PFSK-1 (cell line): ENCODE data around the gene INPP5D.

ENCODE experiments used
- FOXP2 ChIP-seq: optimal IDR thresholded peaks from 2 replicates; pipeline ENCODE3; 2011; ENCODE audit warnings: borderline replicate concordance, control low read depth, inconsistent platforms; ENCODE audit not compliant: insufficient read depth; ENCODE audit errors: extremely low read length, extremely low read depth
- POLR2AphosphoS5 ChIP-seq: IDR thresholded peaks from 2 replicates; pipeline ENCODE4 v1.6.1; 2012; ENCODE audit warnings: low read depth, mild to moderate bottlenecking, control low read depth, low read length, moderate library complexity
- REST ChIP-seq, 2 experiments: IDR thresholded peaks; 2 replicates each; pipeline versions ENCODE4 v1.6.1 to v1.8.0; 2011 to 2012; ENCODE audit warnings: low read depth in 2 of 2, low read length in 2 of 2, control low read depth in 1 of 2, inconsistent platforms in 1 of 2, mild to moderate bottlenecking in 1 of 2, moderate library complexity in 1 of 2; ENCODE audit not compliant: insufficient read depth in 1 of 2
- SIN3A ChIP-seq: IDR thresholded peaks from 2 replicates; pipeline ENCODE4 v1.6.1; 2012; ENCODE audit warnings: mild to moderate bottlenecking, low read length, moderate library complexity, borderline replicate concordance; ENCODE audit not compliant: insufficient read depth
- TAF1 ChIP-seq: IDR thresholded peaks from 2 replicates; pipeline ENCODE4 v1.6.1; 2012; ENCODE audit warnings: low read length, control low read depth, borderline replicate concordance; ENCODE audit not compliant: insufficient read depth

The INPP5D gene

GRCh38 chr2:233082222-233082930 is 22.2 kb downstream of the INPP5D start:
- no peak for TF ChIP-seq TAF1
- TF ChIP-seq FOXP2 = no peak
- TF ChIP-seq SIN3A = no peak
- TF ChIP-seq REST (IDR thresholded peaks at IDR 0.05; ENCODE audit: insufficient read depth in 1 of 2, low read depth in 2 of 2, low read length in 2 of 2) = no peak
- no peak for TF ChIP-seq POLR2AphosphoS5

GRCh38 chr2:233082931-233083755 is 23.0 kb downstream of the INPP5D start:
- TF ChIP-seq REST (IDR thresholded peaks at IDR 0.05; ENCODE audit: insufficient read depth in 1 of 2, low read depth in 2 of 2, low read length in 2 of 2) = no peak
- no peak for TF ChIP-seq TAF1
- no peak for TF ChIP-seq POLR2AphosphoS5
- TF ChIP-seq SIN3A = no peak
- no peak for TF ChIP-seq FOXP2

GRCh38 chr2:233083782-233084181 is 23.6 kb downstream of the INPP5D start:
- TF ChIP-seq TAF1 (no peak), FOXP2 (no peak), SIN3A (no peak), POLR2AphosphoS5 (no peak), REST (IDR thresholded peaks at IDR 0.05; ENCODE audit: insufficient read depth in 1 of 2, low read depth in 2 of 2, low read length in 2 of 2) (no peak)

GRCh38 chr2:233084488-233084887 is 24.3 kb downstream of the INPP5D start:
- no peak for TF ChIP-seq TAF1
- 0 out of 4 replicates have a peak, but pooled peaks of 1 of the 2 experiments have one; percentile 54 for TF ChIP-seq REST (IDR thresholded peaks at IDR 0.05; ENCODE audit: insufficient read depth in 1 of 2, low read depth in 2 of 2, low read length in 2 of 2)
